Liver (tissue), 10 donors: ENCODE data around the gene AMBRA1. TPM values are rescaled to one million over a fixed set of nuclear protein-coding genes. Genes with fewer than 3 reads are reported as not detected.

Experiments used
- DNase-seq: peaks from one replicate; pipeline ENCODE4 v3.0.0-alpha.2; 2017; ENCODE audit warnings: low spot score
- H3K27ac ChIP-seq, 2 donors: one replicate each; pipeline ENCODE4 v1.7.0; 2013; ENCODE audit warnings: inconsistent platforms in 2 of 2, low read length in 2 of 2, control low read depth in 1 of 2, low read depth in 1 of 2, mild to moderate bottlenecking in 1 of 2
- H3K27me3 ChIP-seq, 4 donors: one replicate each; pipeline versions ENCODE4 v1.6.1 to v1.7.0; 2013; ENCODE audit warnings: low read length in 3 of 4, inconsistent platforms in 1 of 4, mild to moderate bottlenecking in 1 of 4, moderate library complexity in 1 of 4; ENCODE audit not compliant: control insufficient read depth in 4 of 4, insufficient read depth in 4 of 4
- H3K36me3 ChIP-seq, 4 donors: one replicate each; pipeline versions ENCODE4 v1.6.1 to v1.7.0; 2013; ENCODE audit warnings: low read length in 3 of 4, mild to moderate bottlenecking in 3 of 4, low read depth in 1 of 4, moderate library complexity in 1 of 4; ENCODE audit not compliant: control insufficient read depth in 4 of 4, insufficient read depth in 3 of 4
- H3K4me1 ChIP-seq, 4 donors: one replicate each; pipeline versions ENCODE4 v1.6.1 to v1.7.0; 2013; ENCODE audit warnings: low read length in 3 of 4, mild to moderate bottlenecking in 3 of 4, moderate library complexity in 1 of 4; ENCODE audit not compliant: control insufficient read depth in 4 of 4, insufficient read depth in 4 of 4
- H3K4me3 ChIP-seq, 3 donors: one replicate each; pipeline versions ENCODE4 v1.6.1 to v1.7.0; 2013; ENCODE audit warnings: low read length in 3 of 3, control low read depth in 1 of 3, low read depth in 1 of 3, mild to moderate bottlenecking in 1 of 3
- H3K9ac ChIP-seq, 2 donors: one replicate each; pipeline ENCODE4 v1.7.0; 2013; ENCODE audit warnings: low read length in 2 of 2, mild to moderate bottlenecking in 2 of 2, moderate library complexity in 2 of 2, control low read depth in 1 of 2, low read depth in 1 of 2
- H3K9me3 ChIP-seq, 4 donors: one replicate each; pipeline versions ENCODE4 v1.6.1 to v1.7.0; 2013; ENCODE audit warnings: low read length in 3 of 4; ENCODE audit not compliant: control insufficient read depth in 4 of 4
- JUND ChIP-seq, 2 donors: IDR thresholded peaks; 2 replicates each; pipeline ENCODE4 v1.6.1; 2016; ENCODE audit warnings: antibody characterized with exemption in 2 of 2
- RAD21 ChIP-seq, 2 donors: IDR thresholded peaks; 2 replicates each; pipeline ENCODE4 v1.6.1; 2016; ENCODE audit warnings: antibody characterized with exemption in 2 of 2, mild to moderate bottlenecking in 2 of 2
- WGBS: extraction: QIAGEN DNeasy Blood & Tissue Kit; methylation state at CpG from one replicate; pipeline ENCODE4 v1.1.7; 2013; 5-methylcytosine and 5-hydroxymethylcytosine counted together
- polyA plus RNA-seq, 2 donors: library from polyadenylated mRNA; stranded (reverse) in 1 of 2; unstranded in 1 of 2; fragments of 200-250 nt in 1 of 2; fragments of >200 nt in 1 of 2; fragmentation: Nextera tagmentation in 1 of 2; extraction: Ambion mirVana in 1 of 2; gene quantifications; one replicate each; pipeline versions ENCODE4 v1.2.1 to v1.2.3, GENCODE V29; 2013 to 2015
- small RNA-seq: library from RNA; depleted of rRNA; stranded (forward); fragments of <200 nt; gene quantifications from one replicate; pipeline ENCODE3, GENCODE V24; 2014
- total RNA-seq, 2 donors: library from RNA; depleted of rRNA; stranded (reverse); fragments of >200 nt; gene quantifications; one replicate each; pipeline ENCODE4 v1.2.3, GENCODE V29; 2014
- TF ChIP-seq, protein P1 (sequence below): fragments of 150-350 bp; IDR thresholded peaks from 2 replicates; pipeline ENCODE4 v1.5.1; 2017; ENCODE audit warnings: improper control_type of control experiment, low read depth, low read length; ENCODE audit not compliant: missing input control
- donor health status: healthy.
- donor health status: healthy.
- donor health status: healthy.
- donor health status: healthy.
- donor health status: healthy.

The AMBRA1 gene
- total and polyA plus RNA-seq, 4 donors = 3.7 to 25.7 (median 15.1) TPM

DNA sequence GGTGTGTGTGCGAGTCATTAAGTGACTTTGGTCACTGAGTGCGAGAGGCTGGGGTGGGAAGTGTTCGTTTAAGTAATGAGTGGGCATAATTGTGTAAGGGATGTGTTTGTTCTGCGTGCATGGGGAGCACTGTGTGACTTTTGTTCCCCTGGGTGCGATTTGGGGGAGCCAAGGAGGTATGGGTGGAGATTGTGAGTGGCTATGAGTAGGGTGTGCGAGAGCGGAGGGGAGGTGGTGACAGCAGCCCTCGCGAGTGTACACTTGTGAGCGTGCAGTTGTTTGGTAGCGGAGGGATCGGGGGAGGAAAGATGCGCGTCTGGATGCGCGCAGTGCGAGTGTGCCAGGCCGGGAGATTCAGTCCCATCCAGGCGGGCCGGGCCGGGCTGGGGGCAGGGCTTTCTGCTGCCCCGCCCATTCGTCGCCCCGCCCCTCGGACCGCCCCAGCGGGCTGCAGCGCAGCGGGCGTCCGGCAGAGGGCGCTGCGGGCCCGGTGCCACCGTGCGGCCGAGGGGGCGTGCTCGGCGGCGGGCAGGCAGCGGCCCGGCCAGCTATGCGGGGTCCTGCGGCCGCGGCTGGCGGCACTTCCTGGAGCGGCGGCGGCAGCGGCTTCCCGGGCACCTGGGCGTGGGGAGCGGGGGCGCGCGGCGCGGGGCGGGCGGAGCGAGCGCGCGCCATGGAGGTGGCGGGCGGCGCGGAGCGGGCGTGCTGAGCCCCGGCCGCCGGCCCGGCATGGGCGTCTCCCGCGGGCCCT is 246.8 kb downstream of the AMBRA1 start, which contains the start of gene DGKZ:
DGKZ (plus strand) TSS at position 578 of the 751 bp plus-strand sequence. CDS start 197 bp downstream, outside the sequence.
- DNase-seq = peak; percentile 95
- peak within 1 kb of the TSS; percentile 45 to 88 (median 71) for H3K4me3 ChIP-seq
- peaks cover 0 to 40% (median 29%) of the 10 kb centered on the region in 4 donors for H3K4me1 ChIP-seq
- peak within 1 kb of the TSS; percentile 42 to 43 for H3K27ac ChIP-seq
- no peaks in the 10 kb centered on the region for H3K9me3 ChIP-seq
- no peaks in the 10 kb centered on the region for H3K27me3 ChIP-seq
- TF ChIP-seq, protein P1, sequence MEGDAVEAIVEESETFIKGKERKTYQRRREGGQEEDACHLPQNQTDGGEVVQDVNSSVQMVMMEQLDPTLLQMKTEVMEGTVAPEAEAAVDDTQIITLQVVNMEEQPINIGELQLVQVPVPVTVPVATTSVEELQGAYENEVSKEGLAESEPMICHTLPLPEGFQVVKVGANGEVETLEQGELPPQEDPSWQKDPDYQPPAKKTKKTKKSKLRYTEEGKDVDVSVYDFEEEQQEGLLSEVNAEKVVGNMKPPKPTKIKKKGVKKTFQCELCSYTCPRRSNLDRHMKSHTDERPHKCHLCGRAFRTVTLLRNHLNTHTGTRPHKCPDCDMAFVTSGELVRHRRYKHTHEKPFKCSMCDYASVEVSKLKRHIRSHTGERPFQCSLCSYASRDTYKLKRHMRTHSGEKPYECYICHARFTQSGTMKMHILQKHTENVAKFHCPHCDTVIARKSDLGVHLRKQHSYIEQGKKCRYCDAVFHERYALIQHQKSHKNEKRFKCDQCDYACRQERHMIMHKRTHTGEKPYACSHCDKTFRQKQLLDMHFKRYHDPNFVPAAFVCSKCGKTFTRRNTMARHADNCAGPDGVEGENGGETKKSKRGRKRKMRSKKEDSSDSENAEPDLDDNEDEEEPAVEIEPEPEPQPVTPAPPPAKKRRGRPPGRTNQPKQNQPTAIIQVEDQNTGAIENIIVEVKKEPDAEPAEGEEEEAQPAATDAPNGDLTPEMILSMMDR = peak; percentile 99
- peak in 1 of 2 donors; percentile 22 for TF ChIP-seq RAD21 (IDR thresholded peaks at IDR 0.05)
- TF ChIP-seq JUND (IDR thresholded peaks at IDR 0.05) = no peak
- peak within 1 kb of the TSS; percentile 24 to 43 for H3K9ac ChIP-seq
- no peaks in the 10 kb centered on the region for H3K36me3 ChIP-seq
- WGBS = 12% methylated on average over 80 of the region's 80 CpGs

Small RNA genes within 50 kb of the gene (small RNA-seq; reads per million reads assigned to genes)
- gene MIR3160-1 (not detected), gene MIR4688 (not detected)

Other genes starting within 250 kb of the AMBRA1 start
- 10 to 100 TPM; 15.5 to 24.3 TPM for gene DGKZ, start 246.6 kb downstream of the AMBRA1 start, total RNA-seq
- gene DGKZ, start 246.6 kb downstream of the AMBRA1 start, polyA plus RNA-seq = 10 to 100 TPM in 1 of 2 donors, 1 to 10 TPM in 1; 4.6 to 13.3 TPM
- 10 to 100 TPM in 1 of 2 donors, 1 to 10 TPM in 1; 2.3 to 41.8 TPM for gene MDK, start 212.4 kb downstream of the AMBRA1 start, total RNA-seq
- 10 to 100 TPM in 1 of 2 donors, 1 to 10 TPM in 1; 9.3 to 17.8 TPM for gene MDK, start 212.4 kb downstream of the AMBRA1 start, polyA plus RNA-seq
- under 1 TPM; 0.08 to 0.09 TPM for gene CHRM4, start 202.2 kb downstream of the AMBRA1 start, total RNA-seq
- gene CHRM4, start 202.2 kb downstream of the AMBRA1 start, polyA plus RNA-seq = not detected
- gene HARBI1, start 23.2 kb upstream of the AMBRA1 start, total RNA-seq = 1 to 10 TPM; 3.8 to 5.9 TPM
- 1 to 10 TPM; 2.5 to 2.8 TPM for gene HARBI1, start 23.2 kb upstream of the AMBRA1 start, polyA plus RNA-seq
- gene ATG13, start 23.5 kb upstream of the AMBRA1 start, total RNA-seq = 10 to 100 TPM; 44.6 to 49.9 TPM
- gene ATG13, start 23.5 kb upstream of the AMBRA1 start, polyA plus RNA-seq = 10 to 100 TPM; 36.3 to 37.7 TPM
- 10 to 100 TPM; 10.9 to 21.9 TPM for gene ARHGAP1, start 106.6 kb upstream of the AMBRA1 start, total RNA-seq
- 10 to 100 TPM; 18.5 to 21.6 TPM for gene ARHGAP1, start 106.6 kb upstream of the AMBRA1 start, polyA plus RNA-seq
- 1 to 10 TPM; 3.4 to 8.4 TPM for gene ZNF408, start 107.0 kb upstream of the AMBRA1 start, total RNA-seq
- gene ZNF408, start 107.0 kb upstream of the AMBRA1 start, polyA plus RNA-seq = 1 to 10 TPM; 4.8 to 6.3 TPM
- 1,000 to 10,000 TPM in 1 of 2 donors, 100 to 1,000 TPM in 1; 631 to 1,505 TPM for gene F2, start 125.2 kb upstream of the AMBRA1 start, total RNA-seq
- gene F2, start 125.2 kb upstream of the AMBRA1 start, polyA plus RNA-seq = 1,000 to 10,000 TPM; 1,126 to 1,337 TPM